Ascending aorta (tissue), 2 donors: ENCODE measurements around the gene LHCGR. TPM values are rescaled to one million over a fixed set of nuclear protein-coding genes. Genes with fewer than 3 reads are reported as not detected.

ENCODE experiments used
- DNase-seq, 2 donors: peaks; one replicate each; pipeline ENCODE4 v3.0.0-alpha.2; 2019; ENCODE audit warnings: low spot score in 2 of 2
- H3K27ac ChIP-seq, 2 donors: fragments of 200-600 bp; sonication (generic); one replicate each; pipeline ENCODE4 v1.5.1; 2016 to 2017; ENCODE audit warnings: mild to moderate bottlenecking in 1 of 2
- H3K27me3 ChIP-seq: fragments of 200-600 bp; sonication (generic); one replicate; pipeline ENCODE4 v1.5.1; 2017
- H3K36me3 ChIP-seq, 2 donors: fragments of 200-600 bp; sonication (generic); one replicate each; pipeline ENCODE4 v1.5.1; 2016
- H3K4me1 ChIP-seq, 2 donors: fragments of 200-600 bp; sonication (generic); one replicate each; pipeline ENCODE4 v1.5.1; 2016 to 2017; ENCODE audit warnings: mild to moderate bottlenecking in 1 of 2
- H3K4me3 ChIP-seq, 2 donors: fragments of 200-600 bp; sonication (generic); one replicate each; pipeline ENCODE4 v1.5.1; 2016 to 2017; ENCODE audit warnings: mild to moderate bottlenecking in 1 of 2
- H3K9me3 ChIP-seq, 2 donors: fragments of 200-600 bp; sonication (generic); one replicate each; pipeline ENCODE4 v1.5.1; 2016
- CTCF ChIP-seq, 3 experiments: fragments of 200-600 bp in 2 of 3; fragments of 450-650 bp in 1 of 3; sonication (generic) in 2 of 3; IDR thresholded peaks; one replicate each; pipeline ENCODE4 v1.5.1; 2016 to 2019; ENCODE audit warnings: antibody characterized with exemption in 3 of 3, mild to moderate bottlenecking in 1 of 3, moderate library complexity in 1 of 3
- intact Hi-C: fragments of 100-400 bp; cut with DNase I; formaldehyde crosslinking; loops from one replicate; pipeline ENCODE4 v1.15.1; 2023
- total RNA-seq: library from RNA; depleted of rRNA; stranded (reverse); fragments of >200 nt; gene quantifications from one replicate; pipeline ENCODE4 v1.1.0, GENCODE V29; 2016

LHCGR gene
- total RNA-seq, 1 donor from 2014 or later = not detected

GRCh38 chr2:48685126-48685525, 70.4 kb downstream of the LHCGR start:
- H3K9me3 ChIP-seq = no peaks in the 10 kb centered on the region
- no peaks in the 10 kb centered on the region for H3K4me1 ChIP-seq
- intact Hi-C loops = no loop called here
- no peak for TF ChIP-seq CTCF (IDR thresholded peaks at IDR 0.05)
- no peak overlapping the region for H3K4me3 ChIP-seq
- H3K27ac ChIP-seq = no peak overlapping the region
- DNase-seq = no peak
- H3K27me3 ChIP-seq = no peaks in the 10 kb centered on the region
- no peaks in the 10 kb centered on the region for H3K36me3 ChIP-seq

GRCh38 chr2:48677450-48677849, 78.1 kb downstream of the LHCGR start:
- no peak for TF ChIP-seq CTCF (IDR thresholded peaks at IDR 0.05)
- intact Hi-C loops = no loop called here

GRCh38 chr2:48674933-48675332, 80.6 kb downstream of the LHCGR start:
- Histone ChIP-seq H3K36me3 (peaks cover 0 to 3% of the 10 kb centered on the region in 2 donors), H3K4me3 (no peak overlapping the region), H3K4me1 (no peaks in the 10 kb centered on the region), H3K9me3 (no peaks in the 10 kb centered on the region), H3K27me3 (no peaks in the 10 kb centered on the region), H3K27ac (no peak overlapping the region)
- intact Hi-C loops = no loop called here
- TF ChIP-seq CTCF (IDR thresholded peaks at IDR 0.05) = no peak
- no peak for DNase-seq

More at GRCh38 chr2:48677450-48677849, 78.1 kb downstream of the LHCGR start:
- Histone ChIP-seq H3K9me3 (no peaks in the 10 kb centered on the region), H3K4me3 (no peak overlapping the region), H3K27me3 (no peaks in the 10 kb centered on the region), H3K27ac (no peak overlapping the region), H3K4me1 (no peaks in the 10 kb centered on the region), H3K36me3 (no peaks in the 10 kb centered on the region)
- no peak for DNase-seq

GRCh38 chr2:48673581-48673980, 81.9 kb downstream of the LHCGR start:
- Histone ChIP-seq H3K4me1 (no peaks in the 10 kb centered on the region), H3K9me3 (no peaks in the 10 kb centered on the region), H3K27ac (no peak overlapping the region), H3K36me3 (peaks cover 0 to 5% of the 10 kb centered on the region in 2 donors), H3K4me3 (no peak overlapping the region), H3K27me3 (no peaks in the 10 kb centered on the region)
- intact Hi-C loops = no loop called here
- DNase-seq = no peak
- TF ChIP-seq CTCF (IDR thresholded peaks at IDR 0.05) = no peak

- Histone ChIP-seq H3K4me3 (no peak overlapping the region), H3K27me3 (no peaks in the 10 kb centered on the region), H3K27ac (no peak overlapping the region), H3K36me3 (peaks cover 0 to 5% of the 10 kb centered on the region in 2 donors), H3K4me1 (no peaks in the 10 kb centered on the region), H3K9me3 (no peaks in the 10 kb centered on the region)
- no peak for DNase-seq
- no peak for TF ChIP-seq CTCF (IDR thresholded peaks at IDR 0.05)
- intact Hi-C loops = no loop called here
Observed at GRCh38 chr2:48668992-48669391, 86.5 kb downstream of the LHCGR start.

- Histone ChIP-seq H3K36me3 (no peaks in the 10 kb centered on the region), H3K4me1 (no peaks in the 10 kb centered on the region), H3K27me3 (no peaks in the 10 kb centered on the region), H3K4me3 (no peak overlapping the region), H3K27ac (no peak overlapping the region), H3K9me3 (no peaks in the 10 kb centered on the region)
- no peak for TF ChIP-seq CTCF (IDR thresholded peaks at IDR 0.05)
- intact Hi-C loops = no loop called here
- DNase-seq = no peak
Observed at GRCh38 chr2:48651158-48651790, 104.2 kb downstream of the LHCGR start.
